Body of pancreas (tissue), 4 donors: ENCODE measurements around the gene PSMD13. TPM values are rescaled to one million over a fixed set of nuclear protein-coding genes. Genes with fewer than 3 reads are reported as not detected.
A peak's percentile ranks its signal among the peaks of the same experiment; 100 is the strongest.

ENCODE experiments used
- ATAC-seq: fragments of 150-250 bp; one replicate; pipeline ENCODE4 v1.9.1; 2016
- DNase-seq, 4 donors: peaks; one replicate each; pipeline ENCODE4 v3.0.0-alpha.2; 2019
- H3K27ac ChIP-seq, 4 donors: fragments of 200-600 bp; sonication (generic); 1 replicate in 3 of 4; 2 replicates in 1 of 4; pipeline versions ENCODE4 v1.5.1 to v1.6.1; 2016 to 2019; ENCODE audit warnings: mild to moderate bottlenecking in 1 of 4, mixed read lengths in 1 of 4, moderate library complexity in 1 of 4
- H3K27me3 ChIP-seq, 2 donors: fragments of 200-600 bp; sonication (generic); one replicate each; pipeline ENCODE4 v1.6.0; 2016; ENCODE audit warnings: mild to moderate bottlenecking in 1 of 2
- H3K36me3 ChIP-seq, 2 donors: fragments of 200-600 bp; sonication (generic); replicated peaks in 1 of 2; 2 replicates each; pipeline ENCODE4 v1.5.1; 2016; ENCODE audit warnings: low read depth in 2 of 2; ENCODE audit not compliant: insufficient read depth in 1 of 2
- H3K4me1 ChIP-seq: fragments of 200-600 bp; sonication (generic); one replicate; pipeline ENCODE4 v1.6.0; 2016
- H3K4me3 ChIP-seq, 2 donors: fragments of 200-600 bp; sonication (generic); 1 replicate in 1 of 2; 2 replicates in 1 of 2; pipeline ENCODE4 v1.5.1; 2016 to 2019
- H3K9me3 ChIP-seq, 3 donors: fragments of 200-600 bp; sonication (generic); 1 replicate in 2 of 3; 2 replicates in 1 of 3; pipeline ENCODE4 v1.5.1; 2016
- CTCF ChIP-seq, 7 experiments: fragments of 450-650 bp in 4 of 7; fragments of 200-600 bp in 3 of 7; sonication (generic) in 3 of 7; IDR thresholded peaks; one replicate each; pipeline ENCODE4 v1.5.1; 2016 to 2019; ENCODE audit warnings: antibody characterized with exemption in 7 of 7
- POLR2A ChIP-seq, 3 donors: fragments of 450-650 bp; IDR thresholded peaks; one replicate each; pipeline ENCODE4 v1.6.1; 2016; ENCODE audit warnings: antibody characterized with exemption in 3 of 3, mild to moderate bottlenecking in 2 of 3
- WGBS, 2 donors: methylation state at CpG; one replicate each; pipeline ENCODE4 v1.1.5; 2017; 5-methylcytosine and 5-hydroxymethylcytosine counted together
- intact Hi-C: fragments of 100-400 bp; cut with DNase I; formaldehyde crosslinking; loops from one replicate; pipeline ENCODE4 v1.15.1; 2023
- total RNA-seq, 2 donors: library from RNA; depleted of rRNA; stranded (reverse); fragments of >200 nt; gene quantifications; one replicate each; pipeline ENCODE4 v1.1.0, GENCODE V29; 2016

PSMD13 gene
- total RNA-seq, 2 donors from 2014 or later, result 40.2 to 52.4 TPM

- peaks cover 0 to 6% of the 10 kb centered on the region in 2 donors for H3K36me3 ChIP-seq
- H3K9me3 ChIP-seq, result no peaks in the 10 kb centered on the region
- no peak overlapping the region for H3K4me3 ChIP-seq
- DNase-seq, result peak in 1 of 4 donors; percentile 7
- no peaks in the 10 kb centered on the region for H3K27me3 ChIP-seq
- 87 to 95% methylated on average over 7 of the region's 7 CpGs for WGBS, 2 donors
- intact Hi-C loops, result no loop called here
- no peak overlapping the region for H3K27ac ChIP-seq
- ATAC-seq, result no peak
- H3K4me1 ChIP-seq, result peaks cover 29% of the 10 kb centered on the region
- TF ChIP-seq CTCF (IDR thresholded peaks at IDR 0.05) (no peak), POLR2A (IDR thresholded peaks at IDR 0.05) (no peak)
Observed at GRCh38 chr11:203056-203944, 33.5 kb upstream of the PSMD13 start.

GRCh38 chr11:203945-204586 is 32.7 kb upstream of the PSMD13 start:
- Histone ChIP-seq H3K27ac (no peak overlapping the region), H3K27me3 (no peaks in the 10 kb centered on the region), H3K9me3 (no peaks in the 10 kb centered on the region), H3K4me3 (no peak overlapping the region), H3K4me1 (peaks cover 29% of the 10 kb centered on the region), H3K36me3 (peaks cover 0 to 6% of the 10 kb centered on the region in 2 donors)
- intact Hi-C loops, result no loop called here
- ATAC-seq (no peak), DNase-seq (peak in 1 of 4 donors; percentile 12)
- 85 to 92% methylated on average over 3 to 4 of the region's 4 CpGs for WGBS, 2 donors
- TF ChIP-seq CTCF (IDR thresholded peaks at IDR 0.05) (no peak), POLR2A (IDR thresholded peaks at IDR 0.05) (no peak)

GRCh38 chr11:204587-205109 is 32.1 kb upstream of the PSMD13 start:
- no peak for TF ChIP-seq POLR2A (IDR thresholded peaks at IDR 0.05)
- no peak for TF ChIP-seq CTCF (IDR thresholded peaks at IDR 0.05)
- Histone ChIP-seq H3K36me3 (peaks cover 0 to 6% of the 10 kb centered on the region in 2 donors), H3K9me3 (no peaks in the 10 kb centered on the region), H3K4me3 (no peak overlapping the region), H3K27me3 (no peaks in the 10 kb centered on the region), H3K27ac (no peak overlapping the region), H3K4me1 (peaks cover 35% of the 10 kb centered on the region)
- ATAC-seq, result no peak
- peak in 1 of 4 donors; percentile 11 for DNase-seq
- intact Hi-C loops, result no loop called here
- WGBS, 2 donors, result 70 to 100% methylated on average over 2 to 12 of the region's 12 CpGs

DNA sequence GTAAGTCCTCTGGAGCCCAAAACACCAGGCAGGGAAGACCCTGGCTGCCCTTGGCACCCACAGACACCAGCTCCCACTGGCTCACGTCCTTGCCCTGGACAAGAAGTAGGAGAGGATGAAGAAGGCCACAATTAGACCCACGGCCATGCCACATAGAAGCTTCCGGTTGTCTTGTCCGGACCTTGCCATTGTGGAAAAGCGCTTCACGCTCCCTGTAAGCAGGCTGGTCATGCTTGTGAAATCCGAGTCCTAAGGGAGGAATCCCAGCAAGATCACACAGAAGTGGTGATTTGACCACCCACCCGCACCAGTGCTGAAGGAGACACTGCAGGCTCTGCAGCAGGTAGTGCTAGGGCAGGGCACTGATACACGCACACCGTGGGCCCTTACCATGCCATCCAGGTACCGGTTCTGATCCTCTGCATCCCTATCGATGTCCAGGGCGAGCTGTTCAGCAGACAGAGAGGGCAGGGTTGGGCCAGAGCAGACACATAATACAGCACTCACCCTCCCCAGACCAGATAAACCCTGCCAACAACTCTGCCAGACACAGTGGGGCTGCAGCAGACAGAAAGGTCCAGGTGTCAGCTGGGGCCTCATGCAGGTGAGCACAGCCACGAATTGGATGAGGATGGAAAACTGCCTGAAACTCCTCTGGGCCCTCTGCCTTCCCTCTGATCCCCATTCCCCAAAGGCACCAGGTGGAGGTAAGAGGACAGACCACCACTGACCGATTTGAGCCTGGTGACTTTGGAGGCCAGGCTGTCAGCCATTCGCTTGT is 31.4 kb upstream of the PSMD13 start:
- intact Hi-C loops, result no loop called here
- Histone ChIP-seq H3K36me3 (peaks cover 0 to 10% of the 10 kb centered on the region in 2 donors), H3K4me1 (peaks cover 42% of the 10 kb centered on the region), H3K4me3 (no peak overlapping the region), H3K27me3 (no peaks in the 10 kb centered on the region), H3K9me3 (no peaks in the 10 kb centered on the region), H3K27ac (peak overlapping the region in 1 of 4 donors; percentile 98)
- ATAC-seq, result no peak
- DNase-seq, result peak in 1 of 4 donors; percentile 10
- WGBS, 2 donors, result 71 to 86% methylated on average over 7 to 15 of the region's 16 CpGs
- TF ChIP-seq POLR2A (IDR thresholded peaks at IDR 0.05), result no peak
- no peak for TF ChIP-seq CTCF (IDR thresholded peaks at IDR 0.05)
